A673 (cell line): ENCODE measurements around the gene DLG4.

Experiments
- CTCF ChIP-seq: fragments of 300-800, 200-600 bp; sonication (generic); conservative IDR thresholded peaks from 2 replicates; pipeline ENCODE4 v1.5.1; 2017; ENCODE audit warnings: low read depth, mild to moderate bottlenecking, antibody characterized with exemption, low read length, moderate library complexity, mixed read lengths
- EZH2 ChIP-seq: fragments of 200-600 bp; sonication (generic); IDR thresholded peaks from 2 replicates; pipeline ENCODE4 v1.6.1; 2017; ENCODE audit warnings: borderline replicate concordance, low read depth, mild to moderate bottlenecking, mixed read lengths, antibody characterized with exemption, low read length; ENCODE audit not compliant: poor library complexity, severe bottlenecking

GRCh38 chr17:7184091-7184488 lies 35.5 kb downstream of the DLG4 start:
- TF ChIP-seq CTCF (no peak), EZH2 (no peak)
